Activated T-cell treated with anti-CD3 and anti-CD28 coated beads, Interleukin-2, amount 50 U/mL, for 1 hour (primary cell): ENCODE data around the gene C7orf25.

Source experiments
- DNase-seq: peaks from one replicate; pipeline ENCODE4 v3.0.0-alpha.2; 2020

The C7orf25 gene

GRCh38 chr7:42876182-42877068 is 35.4 kb downstream of the C7orf25 start:
- DNase-seq: peak; percentile 35

- no peak for DNase-seq
Observed at GRCh38 chr7:42869131-42870020, 42.5 kb downstream of the C7orf25 start.

GRCh38 chr7:42868480-42868879 is 43.4 kb downstream of the C7orf25 start:
- no peak for DNase-seq
